Measurements from ENCODE around the gene HNRNPAB.

Gene HNRNPAB

DNA sequence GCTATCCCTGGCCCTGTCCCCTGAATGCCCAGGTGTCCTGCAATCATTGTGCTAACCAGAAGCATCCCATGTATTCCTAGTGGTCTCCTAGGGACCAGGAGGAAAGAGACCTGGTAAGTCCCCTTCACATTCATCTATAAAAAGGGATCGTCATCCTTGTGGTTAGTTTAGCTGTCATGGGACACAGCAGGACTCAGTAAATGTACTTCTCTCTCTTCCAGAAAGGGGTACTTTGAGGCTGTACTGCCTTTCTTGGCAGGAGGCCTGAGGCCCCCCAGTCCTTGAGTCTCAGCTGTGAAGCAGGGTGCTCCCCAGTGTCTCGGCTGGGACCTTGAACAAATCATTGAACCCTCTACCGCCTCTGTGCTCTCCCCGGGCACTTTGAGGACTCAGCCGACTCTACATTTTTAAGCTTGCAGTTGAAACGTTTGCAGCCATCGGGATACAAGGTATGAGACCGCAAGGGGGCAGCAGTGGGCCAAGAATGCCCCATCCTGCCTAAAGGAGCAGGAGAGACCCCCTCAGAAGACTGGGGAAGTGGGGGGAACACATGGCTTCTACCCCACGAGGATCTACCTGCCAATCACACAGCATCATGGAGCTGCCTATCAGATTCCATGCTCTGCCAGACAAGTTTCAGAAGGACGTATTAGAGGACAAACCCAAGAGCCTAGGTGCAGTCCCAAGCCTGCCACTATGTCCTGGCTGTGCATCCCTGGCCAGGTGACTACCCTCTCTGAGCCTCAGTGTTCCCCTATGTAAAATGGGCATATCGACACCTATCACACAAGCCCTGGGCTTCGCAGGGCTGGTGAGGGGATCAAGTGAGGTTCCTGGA is 30.6 kb downstream of the HNRNPAB start:
- H3K9ac ChIP-seq (ENCODE audit: low read length): peak overlapping the region; percentile 40
- H2BK5ac ChIP-seq (ENCODE audit: low read depth, low read length, poor library complexity, severe bottlenecking): no peak overlapping the region
- DNase-seq: peak; percentile 60
- H4K8ac ChIP-seq (ENCODE audit: low read length): no peak overlapping the region
- no peak overlapping the region for H2BK120ac ChIP-seq (ENCODE audit: low read depth, low read length)
- H3K4me1 ChIP-seq (ENCODE audit: control insufficient read depth, insufficient read depth, low read depth, low read length): peaks cover 24% of the 10 kb centered on the region
- H3K79me1 ChIP-seq (replicated peaks; ENCODE audit: low read length, poor library complexity, severe bottlenecking): peaks cover 6% of the 10 kb centered on the region
- no peak overlapping the region for H3K4me2 ChIP-seq (ENCODE audit: low read length, poor library complexity, severe bottlenecking)
- WGBS: 14% methylated on average over 10 of the region's 12 CpGs
- no peak overlapping the region for H3K14ac ChIP-seq (ENCODE audit: low read length in 2 of 2)
- no peak overlapping the region for H3K4me3 ChIP-seq (ENCODE audit: insufficient read depth in 1 of 2, low read depth in 1 of 2, low read length in 2 of 2)
- no peak overlapping the region for H4K91ac ChIP-seq (ENCODE audit: low read length)
- peaks cover 7% of the 10 kb centered on the region in 2 experiments for H3K36me3 ChIP-seq (ENCODE audit: control insufficient read depth in 1 of 2, insufficient read depth in 2 of 2, low read depth in 1 of 2, low read length in 2 of 2)
- H2AFZ ChIP-seq (ENCODE audit: low read depth, low read length): no peak overlapping the region
- H2BK15ac ChIP-seq (ENCODE audit: low read depth, poor library complexity, severe bottlenecking): no peak overlapping the region
- H2BK12ac ChIP-seq (ENCODE audit: low read length in 2 of 2): no peak overlapping the region
- no peak overlapping the region for H3K4ac ChIP-seq (ENCODE audit: low read depth in 1 of 2, low read length in 2 of 2)
- H3K27ac ChIP-seq (ENCODE audit: low read length, poor library complexity, severe bottlenecking): no peak overlapping the region
- H3K9me3 ChIP-seq (ENCODE audit: control insufficient read depth, low read length): no peaks in the 10 kb centered on the region
- no peak overlapping the region for H3K23ac ChIP-seq (ENCODE audit: low read length in 2 of 2)
- H3K27me3 ChIP-seq (ENCODE audit: control insufficient read depth in 1 of 2, insufficient read depth in 1 of 2, low read length in 2 of 2): no peaks in the 10 kb centered on the region
- H3K18ac ChIP-seq (ENCODE audit: low read depth in 1 of 2, low read length in 2 of 2): no peak overlapping the region
- H2AK5ac ChIP-seq (ENCODE audit: low read length, severe bottlenecking): no peak overlapping the region

DNA sequence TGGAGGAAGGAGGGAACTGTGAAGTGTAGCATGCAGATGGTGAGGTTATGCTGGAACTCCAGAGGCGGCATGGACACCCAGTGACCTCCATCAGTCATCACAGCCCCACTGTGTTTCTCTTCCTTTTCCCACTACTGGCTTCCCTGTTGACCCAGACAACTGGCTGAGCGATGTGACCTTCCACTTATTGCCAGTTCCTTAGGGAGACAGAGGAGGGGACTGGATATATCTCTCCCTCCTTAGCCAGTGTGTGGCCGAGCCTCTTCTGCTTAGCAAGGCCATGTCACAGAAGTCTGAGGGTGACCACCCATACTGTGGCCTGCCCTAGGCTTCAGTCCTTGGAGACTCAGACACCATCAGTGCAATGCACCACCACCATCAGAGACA is 31.2 kb downstream of the HNRNPAB start:
- Histone ChIP-seq H3K9ac (ENCODE audit: low read length) (no peak overlapping the region), H2BK120ac (ENCODE audit: low read depth, low read length) (no peak overlapping the region), H2BK12ac (ENCODE audit: low read length in 2 of 2) (no peak overlapping the region), H3K79me1 (replicated peaks; ENCODE audit: low read length, poor library complexity, severe bottlenecking) (peaks cover 3% of the 10 kb centered on the region), H2AK5ac (ENCODE audit: low read length, severe bottlenecking) (no peak overlapping the region), H4K91ac (ENCODE audit: low read length) (no peak overlapping the region), H3K23ac (ENCODE audit: low read length in 2 of 2) (no peak overlapping the region), H3K4ac (ENCODE audit: low read depth in 1 of 2, low read length in 2 of 2) (no peak overlapping the region), H3K4me1 (ENCODE audit: control insufficient read depth, insufficient read depth, low read depth, low read length) (peaks cover 20% of the 10 kb centered on the region), H3K18ac (ENCODE audit: low read depth in 1 of 2, low read length in 2 of 2) (no peak overlapping the region), H3K14ac (ENCODE audit: low read length in 2 of 2) (no peak overlapping the region), H4K8ac (ENCODE audit: low read length) (no peak overlapping the region), H3K36me3 (ENCODE audit: control insufficient read depth in 1 of 2, insufficient read depth in 2 of 2, low read depth in 1 of 2, low read length in 2 of 2) (peaks cover 1 to 6% of the 10 kb centered on the region in 2 experiments), H2AFZ (ENCODE audit: low read depth, low read length) (no peak overlapping the region), H2BK5ac (ENCODE audit: low read depth, low read length, poor library complexity, severe bottlenecking) (no peak overlapping the region), H3K4me2 (ENCODE audit: low read length, poor library complexity, severe bottlenecking) (no peak overlapping the region), H3K27me3 (ENCODE audit: control insufficient read depth in 1 of 2, insufficient read depth in 1 of 2, low read length in 2 of 2) (no peaks in the 10 kb centered on the region), H3K9me3 (ENCODE audit: control insufficient read depth, low read length) (no peaks in the 10 kb centered on the region), H2BK15ac (ENCODE audit: low read depth, poor library complexity, severe bottlenecking) (no peak overlapping the region), H3K4me3 (ENCODE audit: insufficient read depth in 1 of 2, low read depth in 1 of 2, low read length in 2 of 2) (no peak overlapping the region), H3K27ac (ENCODE audit: low read length, poor library complexity, severe bottlenecking) (no peak overlapping the region)
- no peak for DNase-seq
- WGBS: 96% methylated on average over 2 of the region's 3 CpGs

DNA sequence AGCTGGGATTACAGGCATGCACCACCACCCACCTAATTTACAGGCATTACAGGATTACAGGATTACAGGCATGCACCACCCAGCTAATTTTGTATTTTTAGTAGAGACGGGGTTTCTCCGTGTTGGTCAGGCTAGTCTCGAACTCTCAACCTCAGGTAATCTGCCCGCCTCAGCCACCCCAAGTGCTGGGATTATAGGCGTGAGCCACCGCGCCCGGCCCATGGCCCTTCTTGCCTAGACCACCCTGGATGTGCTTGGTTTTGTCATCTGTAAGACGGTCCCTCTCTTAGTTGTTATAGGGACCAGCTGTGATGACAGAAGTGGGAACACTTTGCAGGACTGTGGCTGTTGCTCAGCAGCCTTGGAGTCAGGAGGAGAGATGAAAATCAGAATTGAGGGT is 31.8 kb downstream of the HNRNPAB start:
- H3K23ac ChIP-seq (ENCODE audit: low read length in 2 of 2): no peak overlapping the region
- H3K4ac ChIP-seq (ENCODE audit: low read depth in 1 of 2, low read length in 2 of 2): no peak overlapping the region
- H3K79me1 ChIP-seq (replicated peaks; ENCODE audit: low read length, poor library complexity, severe bottlenecking): peaks cover under 1% of the 10 kb centered on the region
- no peak overlapping the region for H2BK120ac ChIP-seq (ENCODE audit: low read depth, low read length)
- H2BK12ac ChIP-seq (ENCODE audit: low read length in 2 of 2): no peak overlapping the region
- no peak overlapping the region for H2AK5ac ChIP-seq (ENCODE audit: low read length, severe bottlenecking)
- H3K4me3 ChIP-seq (ENCODE audit: insufficient read depth in 1 of 2, low read depth in 1 of 2, low read length in 2 of 2): no peak overlapping the region
- H2BK15ac ChIP-seq (ENCODE audit: low read depth, poor library complexity, severe bottlenecking): no peak overlapping the region
- H3K4me2 ChIP-seq (ENCODE audit: low read length, poor library complexity, severe bottlenecking): no peak overlapping the region
- H3K27me3 ChIP-seq (ENCODE audit: control insufficient read depth in 1 of 2, insufficient read depth in 1 of 2, low read length in 2 of 2): no peaks in the 10 kb centered on the region
- no peak overlapping the region for H2AFZ ChIP-seq (ENCODE audit: low read depth, low read length)
- 95% methylated on average over 9 of the region's 9 CpGs for WGBS
- no peaks in the 10 kb centered on the region for H3K9me3 ChIP-seq (ENCODE audit: control insufficient read depth, low read length)
- H3K18ac ChIP-seq (ENCODE audit: low read depth in 1 of 2, low read length in 2 of 2): no peak overlapping the region
- H2BK5ac ChIP-seq (ENCODE audit: low read depth, low read length, poor library complexity, severe bottlenecking): no peak overlapping the region
- H4K8ac ChIP-seq (ENCODE audit: low read length): no peak overlapping the region
- H3K9ac ChIP-seq (ENCODE audit: low read length): no peak overlapping the region
- DNase-seq: no peak
- no peak overlapping the region for H3K27ac ChIP-seq (ENCODE audit: low read length, poor library complexity, severe bottlenecking)
- no peak overlapping the region for H3K14ac ChIP-seq (ENCODE audit: low read length in 2 of 2)
- peaks cover 17% of the 10 kb centered on the region for H3K4me1 ChIP-seq (ENCODE audit: control insufficient read depth, insufficient read depth, low read depth, low read length)
- H4K91ac ChIP-seq (ENCODE audit: low read length): no peak overlapping the region
- peaks cover 0 to 3% of the 10 kb centered on the region in 2 experiments for H3K36me3 ChIP-seq (ENCODE audit: control insufficient read depth in 1 of 2, insufficient read depth in 2 of 2, low read depth in 1 of 2, low read length in 2 of 2)

DNA sequence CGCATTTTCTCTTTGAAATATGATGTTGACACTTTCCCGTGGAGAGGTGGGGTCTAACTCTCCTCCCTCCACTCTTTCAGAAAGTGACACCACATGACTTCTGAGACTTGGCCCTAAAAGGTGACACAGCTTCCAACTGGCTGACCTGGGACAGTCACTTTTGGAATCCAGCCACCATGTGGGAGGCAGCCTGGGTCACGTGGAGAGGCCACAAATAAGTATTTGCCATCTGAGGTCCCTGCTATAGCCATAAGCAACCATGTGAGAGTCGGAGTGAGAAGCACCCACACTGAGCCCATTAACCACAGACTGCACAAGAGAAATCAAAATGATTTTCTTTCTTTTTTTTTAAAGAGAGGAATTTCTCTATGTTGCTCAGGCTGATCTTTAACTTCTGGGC is 32.3 kb downstream of the HNRNPAB start:
- Histone ChIP-seq H2AK5ac (ENCODE audit: low read length, severe bottlenecking) (no peak overlapping the region), H2AFZ (ENCODE audit: low read depth, low read length) (no peak overlapping the region), H2BK5ac (ENCODE audit: low read depth, low read length, poor library complexity, severe bottlenecking) (no peak overlapping the region), H4K91ac (ENCODE audit: low read length) (no peak overlapping the region), H3K36me3 (ENCODE audit: control insufficient read depth in 1 of 2, insufficient read depth in 2 of 2, low read depth in 1 of 2, low read length in 2 of 2) (no peaks in the 10 kb centered on the region), H3K14ac (ENCODE audit: low read length in 2 of 2) (no peak overlapping the region), H3K9me3 (ENCODE audit: control insufficient read depth, low read length) (no peaks in the 10 kb centered on the region), H3K23ac (ENCODE audit: low read length in 2 of 2) (no peak overlapping the region), H3K79me1 (replicated peaks; ENCODE audit: low read length, poor library complexity, severe bottlenecking) (no peaks in the 10 kb centered on the region), H2BK120ac (ENCODE audit: low read depth, low read length) (no peak overlapping the region), H3K18ac (ENCODE audit: low read depth in 1 of 2, low read length in 2 of 2) (no peak overlapping the region), H3K4me2 (ENCODE audit: low read length, poor library complexity, severe bottlenecking) (no peak overlapping the region), H3K4me1 (ENCODE audit: control insufficient read depth, insufficient read depth, low read depth, low read length) (peaks cover 11% of the 10 kb centered on the region), H3K27me3 (ENCODE audit: control insufficient read depth in 1 of 2, insufficient read depth in 1 of 2, low read length in 2 of 2) (no peaks in the 10 kb centered on the region), H3K4me3 (ENCODE audit: insufficient read depth in 1 of 2, low read depth in 1 of 2, low read length in 2 of 2) (no peak overlapping the region), H2BK12ac (ENCODE audit: low read length in 2 of 2) (no peak overlapping the region), H3K4ac (ENCODE audit: low read depth in 1 of 2, low read length in 2 of 2) (no peak overlapping the region), H3K27ac (ENCODE audit: low read length, poor library complexity, severe bottlenecking) (no peak overlapping the region), H3K9ac (ENCODE audit: low read length) (no peak overlapping the region), H4K8ac (ENCODE audit: low read length) (no peak overlapping the region), H2BK15ac (ENCODE audit: low read depth, poor library complexity, severe bottlenecking) (no peak overlapping the region)
- 95% methylated on average over 4 of the region's 4 CpGs for WGBS
- no peak for DNase-seq

Measured in mesenchymal stem cell (in vitro differentiated cells and primary cell).